PC-3 (cell line): ENCODE results near the gene BAHD1. TPM values are rescaled to one million over a fixed set of nuclear protein-coding genes. Genes with fewer than 3 reads are reported as not detected.

ENCODE experiments used
- ATAC-seq: fragments of 200-7000 bp; cut with Tn5 transposase; 2 replicates; pipeline ENCODE4 v1.9.1; 2020; ENCODE audit warnings: mild to moderate bottlenecking, moderate library complexity
- BruUV-seq: library from RNA; stranded (reverse); fragments of 400-500 nt; replicated peaks from 2 replicates; lab custom pipeline; 2021; lab: Mats Ljungman, UMichigan
- CTCF ChIA-PET: fragments of 300-600 bp; sonication (Branson Sonifier 250); formaldehyde crosslinking; loops from one replicate; lab custom pipeline; 2022; ENCODE audit warnings: antibody characterized with exemption; lab: Charles Lee
- POLR2A ChIA-PET: fragments of 300-600 bp; sonication (Branson Sonifier 250); formaldehyde crosslinking; loops from one replicate; lab custom pipeline; 2022; ENCODE audit warnings: antibody characterized with exemption; ENCODE audit not compliant: unreplicated experiment; lab: Charles Lee
- DNase-seq: peaks from one replicate; pipeline ENCODE4 v3.0.0-alpha.2; 2015
- H2AFZ ChIP-seq: fragments of 300-600 bp; sonication (generic); 2 replicates; pipeline ENCODE4 v1.6.0; 2016; ENCODE audit warnings: antibody characterized with exemption, low read length
- H3F3A ChIP-seq: fragments of 300-600 bp; sonication (generic); one replicate; pipeline ENCODE4 v1.6.0; 2017; ENCODE audit warnings: antibody characterized with exemption, low read length, control low read depth, mild to moderate bottlenecking; ENCODE audit not compliant: unreplicated experiment
- H3K27ac ChIP-seq: fragments of 300-600 bp; sonication (generic); 2 replicates; pipeline ENCODE4 v1.5.1; 2016; ENCODE audit warnings: mild to moderate bottlenecking, low read length
- H3K27me3 ChIP-seq: fragments of 300-600 bp; sonication (generic); 2 replicates; pipeline ENCODE4 v1.6.1; 2016; ENCODE audit warnings: low read length, mixed read lengths
- H3K36me3 ChIP-seq: fragments of 300-600 bp; sonication (generic); 2 replicates; pipeline ENCODE4 v1.6.1; 2016; ENCODE audit warnings: low read depth, mixed run types, low read length, mixed read lengths
- H3K4me1 ChIP-seq: fragments of 300-600 bp; sonication (generic); 2 replicates; pipeline ENCODE4 v1.5.1; 2016; ENCODE audit warnings: low read length; ENCODE audit not compliant: insufficient read depth
- H3K4me2 ChIP-seq: fragments of 300-600 bp; sonication (generic); 2 replicates; pipeline ENCODE4 v1.6.0; 2016; ENCODE audit warnings: low read length
- H3K4me3 ChIP-seq: fragments of 300-600 bp; sonication (generic); 2 replicates; pipeline ENCODE4 v1.5.1; 2016; ENCODE audit warnings: mild to moderate bottlenecking, low read length, mixed read lengths
- H3K79me2 ChIP-seq: fragments of 300-600 bp; sonication (generic); 2 replicates; pipeline ENCODE4 v1.6.1; 2017; ENCODE audit warnings: low read length, mixed read lengths
- H3K9ac ChIP-seq: fragments of 300-600 bp; sonication (generic); 2 replicates; pipeline ENCODE4 v1.6.0; 2016; ENCODE audit warnings: mild to moderate bottlenecking, low read length
- H3K9me2 ChIP-seq: fragments of 300-600 bp; sonication (generic); replicated peaks from 2 replicates; pipeline ENCODE4 v1.6.1; 2016; ENCODE audit warnings: mixed run types, low read length, mixed read lengths
- H3K9me3 ChIP-seq: fragments of 300-600 bp; sonication (generic); 2 replicates; pipeline ENCODE4 v1.6.1; 2016; ENCODE audit warnings: low read length, mixed read lengths
- H4K20me1 ChIP-seq: fragments of 300-600 bp; sonication (generic); 2 replicates; pipeline ENCODE4 v1.6.1; 2016; ENCODE audit warnings: low read length, mixed read lengths
- EZH2 ChIP-seq: fragments of 300-600 bp; sonication (generic); IDR thresholded peaks from one replicate; pipeline ENCODE4 v1.6.1; 2017; ENCODE audit warnings: antibody characterized with exemption, mild to moderate bottlenecking, low read length; ENCODE audit not compliant: unreplicated experiment
- EZH2phosphoT487 ChIP-seq: fragments of 300-600 bp; sonication (generic); IDR thresholded peaks from 2 replicates; pipeline ENCODE4 v1.6.1; 2018; ENCODE audit warnings: mild to moderate bottlenecking, antibody characterized with exemption, low read length, borderline replicate concordance
- intact Hi-C: fragments of 100-400 bp; cut with micrococcal nuclease; formaldehyde crosslinking; loops from 2 replicates; pipeline ENCODE4 v1.9.0; 2023
- total RNA-seq: library from RNA; depleted of rRNA; stranded (reverse); fragments of >200 nt; gene quantifications from 2 replicates; pipeline ENCODE4 v1.2.3, GENCODE V29; 2014
- TF ChIP-seq, protein P1 (sequence below): fragments of 300-600 bp; sonication (generic); conservative IDR thresholded peaks from 2 replicates; pipeline ENCODE4 v1.5.1; 2017; ENCODE audit warnings: antibody characterized with exemption, low read depth, mild to moderate bottlenecking, low read length

BAHD1 gene
- total RNA-seq, 1 experiment from 2014 or later = 18.8 TPM

DNA sequence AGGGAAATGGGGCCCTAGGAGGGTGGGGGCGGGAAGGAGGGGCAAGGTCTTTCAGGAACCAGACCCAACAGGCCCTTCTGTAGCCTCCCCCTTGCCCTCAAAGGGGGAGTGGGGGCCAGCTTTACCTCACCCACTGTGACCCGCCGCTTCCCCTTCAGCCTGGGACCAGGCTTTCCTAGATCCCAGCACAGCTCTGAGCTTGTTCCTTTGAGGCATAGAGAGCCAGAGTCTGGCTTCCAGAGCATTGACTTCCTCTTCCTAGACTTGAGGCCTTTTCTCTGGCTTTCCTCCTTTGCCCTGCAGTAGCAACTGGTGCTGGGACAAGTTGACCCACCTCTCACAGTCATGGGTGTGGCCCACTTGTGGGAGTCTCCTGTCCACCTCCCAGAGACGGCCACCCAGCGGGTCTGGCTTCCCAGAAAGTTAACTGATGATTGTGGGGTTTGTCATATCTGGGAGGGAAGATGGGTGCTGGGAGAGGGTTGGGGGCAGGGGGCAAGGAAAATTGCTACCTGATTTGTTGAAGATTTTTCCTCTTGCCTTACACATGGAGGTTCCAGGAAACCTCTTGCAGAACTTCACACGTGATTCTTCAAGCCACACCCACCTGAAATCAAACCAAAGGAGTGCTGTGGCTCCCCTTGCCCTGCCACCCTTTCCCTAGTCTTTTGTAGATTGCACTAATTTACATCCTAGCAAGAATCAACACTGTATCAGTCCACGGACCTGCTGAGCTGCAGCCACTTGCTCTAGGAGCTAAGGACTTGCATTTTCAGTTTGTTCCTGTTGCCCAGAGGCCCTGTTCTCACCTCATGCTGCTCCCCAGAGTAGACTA, 25.9 kb downstream of the BAHD1 start:
- peaks cover 4% of the 10 kb centered on the region for H3F3A ChIP-seq
- ATAC-seq = no peak
- peaks cover 3% of the 10 kb centered on the region for H3K79me2 ChIP-seq
- TF ChIP-seq EZH2 (no peak), EZH2phosphoT487 (no peak)
- TF ChIP-seq, protein P1, sequence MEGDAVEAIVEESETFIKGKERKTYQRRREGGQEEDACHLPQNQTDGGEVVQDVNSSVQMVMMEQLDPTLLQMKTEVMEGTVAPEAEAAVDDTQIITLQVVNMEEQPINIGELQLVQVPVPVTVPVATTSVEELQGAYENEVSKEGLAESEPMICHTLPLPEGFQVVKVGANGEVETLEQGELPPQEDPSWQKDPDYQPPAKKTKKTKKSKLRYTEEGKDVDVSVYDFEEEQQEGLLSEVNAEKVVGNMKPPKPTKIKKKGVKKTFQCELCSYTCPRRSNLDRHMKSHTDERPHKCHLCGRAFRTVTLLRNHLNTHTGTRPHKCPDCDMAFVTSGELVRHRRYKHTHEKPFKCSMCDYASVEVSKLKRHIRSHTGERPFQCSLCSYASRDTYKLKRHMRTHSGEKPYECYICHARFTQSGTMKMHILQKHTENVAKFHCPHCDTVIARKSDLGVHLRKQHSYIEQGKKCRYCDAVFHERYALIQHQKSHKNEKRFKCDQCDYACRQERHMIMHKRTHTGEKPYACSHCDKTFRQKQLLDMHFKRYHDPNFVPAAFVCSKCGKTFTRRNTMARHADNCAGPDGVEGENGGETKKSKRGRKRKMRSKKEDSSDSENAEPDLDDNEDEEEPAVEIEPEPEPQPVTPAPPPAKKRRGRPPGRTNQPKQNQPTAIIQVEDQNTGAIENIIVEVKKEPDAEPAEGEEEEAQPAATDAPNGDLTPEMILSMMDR = no peak
- peaks cover 11% of the 10 kb centered on the region for H3K4me1 ChIP-seq
- peaks cover 15% of the 10 kb centered on the region; the same call in 1 of the 2 replicates for H3K36me3 ChIP-seq
- no peak overlapping the region for H3K9ac ChIP-seq
- intact Hi-C loops = no loop called here
- no peak overlapping the region for H3K4me2 ChIP-seq
- POLR2A ChIA-PET = no interaction called here
- H3K27ac ChIP-seq = no peak overlapping the region
- H3K9me3 ChIP-seq = no peaks in the 10 kb centered on the region
- no peak overlapping the region for H2AFZ ChIP-seq
- H3K9me2 ChIP-seq = no peaks in the 10 kb centered on the region
- no peak overlapping the region for H3K4me3 ChIP-seq
- BruUV-seq = no TSS peak
- no peak for DNase-seq
- H3K27me3 ChIP-seq = no peaks in the 10 kb centered on the region
- no peaks in the 10 kb centered on the region for H4K20me1 ChIP-seq
- CTCF ChIA-PET = no interaction called here

DNA sequence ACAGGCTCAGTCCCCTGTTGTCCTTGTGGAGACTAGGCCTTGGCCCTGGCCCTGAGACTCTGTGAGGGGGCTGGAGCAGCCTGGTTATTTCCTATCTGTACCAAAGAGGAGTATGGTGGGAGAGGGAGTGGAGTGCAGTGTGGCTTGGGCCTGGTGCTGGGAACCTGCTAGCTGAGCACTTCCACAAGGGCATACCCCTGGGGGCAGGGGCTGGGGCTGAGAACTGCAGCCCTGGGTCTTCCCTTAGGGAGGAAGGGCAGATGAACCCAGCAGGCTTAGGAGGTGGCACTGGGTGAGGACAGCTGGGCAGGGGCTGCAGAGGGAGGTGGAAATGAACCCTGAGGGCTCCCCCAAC, 26.5 kb downstream of the BAHD1 start:
- no peak overlapping the region for H2AFZ ChIP-seq
- no peak overlapping the region for H3K27ac ChIP-seq
- H3K4me2 ChIP-seq = no peak overlapping the region
- intact Hi-C loops = no loop called here
- H3K9me2 ChIP-seq = no peaks in the 10 kb centered on the region
- no peaks in the 10 kb centered on the region for H3K27me3 ChIP-seq
- peaks cover 15% of the 10 kb centered on the region; the same call in 1 of the 2 replicates for H3K36me3 ChIP-seq
- no peak overlapping the region for H3K9ac ChIP-seq
- H3K9me3 ChIP-seq = no peaks in the 10 kb centered on the region
- ATAC-seq = no peak
- H3K4me1 ChIP-seq = peaks cover 17% of the 10 kb centered on the region
- ChIA-PET CTCF (no interaction called here), POLR2A (no interaction called here)
- no peaks in the 10 kb centered on the region for H4K20me1 ChIP-seq
- peaks cover 4% of the 10 kb centered on the region for H3F3A ChIP-seq
- no peak overlapping the region for H3K4me3 ChIP-seq
- no TSS peak for BruUV-seq
- DNase-seq = no peak
- peaks cover 9% of the 10 kb centered on the region for H3K79me2 ChIP-seq
- TF ChIP-seq EZH2phosphoT487 = no peak
- no peak for TF ChIP-seq EZH2
- TF ChIP-seq, protein P1 = no peak

DNA sequence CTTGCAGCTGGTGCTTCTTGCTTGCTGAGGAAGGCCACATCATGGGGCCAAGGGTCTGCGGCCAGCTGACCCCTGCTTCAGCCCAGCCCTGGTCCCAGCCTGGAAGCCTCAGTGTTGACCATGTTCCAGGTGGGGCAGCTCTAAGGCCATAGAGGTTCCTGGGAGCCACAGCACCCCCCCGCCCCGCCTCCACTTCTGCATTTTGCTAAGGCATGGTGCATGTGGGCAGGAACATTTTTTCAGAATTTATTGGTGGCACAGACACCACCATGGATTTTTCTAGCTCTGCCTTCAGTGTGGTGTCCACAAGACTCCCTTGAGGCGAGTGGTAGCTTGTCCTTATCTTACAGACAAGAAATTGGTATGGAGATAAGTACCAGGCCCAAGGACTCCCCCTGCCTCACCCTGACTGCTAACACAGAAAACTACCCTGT, 28.2 kb downstream of the BAHD1 start:
- no peak overlapping the region for H3K27ac ChIP-seq
- H3K9me2 ChIP-seq = no peaks in the 10 kb centered on the region
- ChIA-PET CTCF (no interaction called here), POLR2A (no interaction called here)
- H4K20me1 ChIP-seq = no peaks in the 10 kb centered on the region
- TF ChIP-seq, protein P1 = no peak
- TF ChIP-seq EZH2 = no peak
- TF ChIP-seq EZH2phosphoT487 = no peak
- no peak for ATAC-seq
- no peak for DNase-seq
- H2AFZ ChIP-seq = no peak overlapping the region
- no peak overlapping the region for H3K4me3 ChIP-seq
- H3K27me3 ChIP-seq = no peaks in the 10 kb centered on the region
- intact Hi-C loops = no loop called here
- BruUV-seq = no TSS peak
- no peak overlapping the region for H3K9ac ChIP-seq
- peaks cover 20% of the 10 kb centered on the region for H3K4me1 ChIP-seq
- H3F3A ChIP-seq = peaks cover 4% of the 10 kb centered on the region
- peaks cover 16% of the 10 kb centered on the region for H3K79me2 ChIP-seq
- H3K36me3 ChIP-seq = peaks cover 10% of the 10 kb centered on the region; the same call in 1 of the 2 replicates
- H3K9me3 ChIP-seq = no peaks in the 10 kb centered on the region
- no peak overlapping the region for H3K4me2 ChIP-seq
